Stimulated activated naive CD8-positive, alpha-beta T cell treated with anti-CD3 and anti-CD28 coated beads, Interleukin-15, amount 100 ng/mL, for 72 hours (primary cell): Measurements from ENCODE around the gene CHD6.

Experiments used
- ATAC-seq: fragments of 150-1000 bp; cut with Tn5 transposase; 2 replicates; pipeline ENCODE4 v1.10.0; 2021; ENCODE audit warnings: mild to moderate bottlenecking, moderate library complexity
- DNase-seq, 2 donors: peaks; one replicate each; pipeline ENCODE4 v3.0.0; 2021 to 2022
- H3K27ac Mint-ChIP-seq, 2 donors: one replicate each; pipeline ENCODE4 v1.8.0; 2022; ENCODE audit warnings: mild to moderate bottlenecking in 2 of 2, mixed read lengths in 2 of 2, moderate library complexity in 2 of 2
- H3K27me3 Mint-ChIP-seq: one replicate; pipeline ENCODE4 v1.8.0; 2022; ENCODE audit warnings: mixed read lengths
- H3K4me1 Mint-ChIP-seq: one replicate; pipeline ENCODE4 v1.8.0; 2022; ENCODE audit warnings: mild to moderate bottlenecking, mixed read lengths
- H3K4me3 Mint-ChIP-seq, 2 donors: one replicate each; pipeline ENCODE4 v1.8.0; 2022; ENCODE audit warnings: mild to moderate bottlenecking in 2 of 2, mixed read lengths in 2 of 2, moderate library complexity in 1 of 2
- H3K9me3 Mint-ChIP-seq, 2 donors: one replicate each; pipeline ENCODE4 v1.8.0; 2022; ENCODE audit warnings: mixed read lengths in 2 of 2

Gene CHD6

DNA sequence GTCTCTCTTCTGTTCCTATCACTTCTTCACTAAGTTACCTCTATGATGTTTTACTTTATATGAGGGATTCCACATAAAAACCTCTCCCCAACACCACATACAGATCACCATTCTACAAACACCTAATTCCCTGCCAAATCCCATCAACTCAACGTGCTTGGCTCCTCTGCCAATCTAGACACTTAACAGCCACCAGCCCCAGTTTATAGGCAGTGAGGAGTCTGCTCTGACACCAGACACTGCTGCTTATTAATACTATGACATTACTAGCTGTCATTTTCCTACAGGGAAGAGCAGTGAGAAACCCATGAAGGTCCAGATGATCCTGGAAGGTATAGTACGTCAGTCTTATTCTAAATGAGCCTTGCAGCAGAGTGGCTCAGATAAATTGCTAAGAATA, 104.3 kb downstream of the CHD6 start:
- Mint-ChIP-seq H3K4me3 (no peak overlapping the region), H3K4me1 (peaks cover 8% of the 10 kb centered on the region), H3K27me3 (no peaks in the 10 kb centered on the region), H3K9me3 (no peaks in the 10 kb centered on the region), H3K27ac (no peak overlapping the region)
- no peak for ATAC-seq
- DNase-seq, result no peak

DNA sequence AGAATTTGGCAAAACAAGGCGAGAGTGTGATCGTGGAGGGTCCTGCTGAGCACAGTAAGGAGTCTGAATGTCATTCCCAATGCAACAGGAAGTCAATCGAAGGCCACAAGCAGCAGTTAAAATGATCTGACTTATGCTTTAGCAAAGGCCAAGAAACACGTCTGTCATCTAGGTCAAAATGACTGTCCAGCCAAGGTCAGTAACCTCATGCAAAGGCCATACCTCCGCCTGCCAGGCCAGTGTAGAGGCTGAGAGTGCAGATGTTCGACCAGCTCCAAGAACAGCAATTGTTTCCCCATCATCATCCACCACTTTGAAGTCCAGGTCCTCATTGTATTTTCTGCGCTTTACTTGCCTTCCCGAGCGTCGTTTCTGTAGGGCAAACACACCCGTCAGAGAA, 105.6 kb downstream of the CHD6 start:
- Mint-ChIP-seq H3K9me3 (no peaks in the 10 kb centered on the region), H3K27me3 (no peaks in the 10 kb centered on the region), H3K4me1 (peaks cover 16% of the 10 kb centered on the region), H3K27ac (peak overlapping the region in 1 of 2 donors; percentile 14), H3K4me3 (no peak overlapping the region)
- DNase-seq, result no peak
- no peak for ATAC-seq

DNA sequence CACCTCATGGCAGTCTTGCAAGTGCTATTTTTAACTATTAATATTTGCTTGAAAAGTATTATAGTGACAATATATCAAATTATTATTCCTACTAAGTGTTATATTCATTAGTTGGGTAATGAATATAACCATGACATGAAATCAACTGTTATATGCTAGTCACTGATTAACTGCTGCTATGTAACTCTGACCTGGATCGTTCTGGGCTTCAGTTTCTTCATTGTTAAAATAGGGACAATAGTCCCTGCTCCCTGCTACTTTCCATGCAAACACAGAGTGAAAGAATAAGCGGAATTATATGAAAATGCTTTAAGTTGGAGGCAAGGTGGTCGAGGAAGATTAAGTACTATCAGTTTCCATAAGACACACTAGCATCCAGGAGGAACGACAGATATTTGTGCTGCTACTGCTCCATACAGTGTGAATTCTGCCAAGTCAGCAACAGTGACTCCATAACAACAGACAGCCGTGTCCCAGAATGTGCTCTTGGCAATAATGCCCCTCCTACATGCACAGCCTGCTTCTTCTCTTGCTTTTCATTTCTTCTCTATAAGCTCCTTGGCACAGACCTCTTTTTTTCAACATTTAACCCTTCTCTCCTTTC, 107.2 kb downstream of the CHD6 start:
- H3K4me1 Mint-ChIP-seq, result peaks cover 8% of the 10 kb centered on the region
- H3K9me3 Mint-ChIP-seq, result peaks cover 0 to 2% of the 10 kb centered on the region in 2 donors
- H3K4me3 Mint-ChIP-seq, result no peak overlapping the region
- DNase-seq (no peak), ATAC-seq (no peak)
- H3K27ac Mint-ChIP-seq, result no peak overlapping the region
- no peaks in the 10 kb centered on the region for H3K27me3 Mint-ChIP-seq

DNA sequence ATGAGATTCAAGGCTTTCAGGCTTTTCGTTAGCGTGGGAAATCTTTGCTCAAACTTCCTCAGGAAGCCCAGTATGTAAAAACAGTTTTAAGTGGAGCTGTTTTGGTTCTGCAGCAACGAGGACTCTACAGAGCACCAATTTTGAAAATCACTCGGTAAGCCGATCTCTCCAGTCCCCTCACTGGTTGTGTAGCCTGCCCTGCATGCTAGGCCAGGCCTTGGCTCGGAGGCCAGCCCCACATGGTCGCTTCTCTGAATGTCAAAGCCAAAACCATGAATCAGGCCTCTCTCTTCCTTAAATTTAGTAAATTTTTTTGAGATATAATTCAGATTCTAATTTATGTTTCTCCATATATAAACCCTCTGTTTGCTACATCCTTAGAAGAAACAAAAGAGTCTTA, 108.0 kb downstream of the CHD6 start:
- ATAC-seq, result no peak
- H3K9me3 Mint-ChIP-seq, result peaks cover 0 to 6% of the 10 kb centered on the region in 2 donors
- H3K27ac Mint-ChIP-seq, result peak overlapping the region in 1 of 2 donors; percentile 30
- H3K4me3 Mint-ChIP-seq, result no peak overlapping the region
- DNase-seq, result no peak
- no peaks in the 10 kb centered on the region for H3K27me3 Mint-ChIP-seq
- H3K4me1 Mint-ChIP-seq, result peaks cover 14% of the 10 kb centered on the region

DNA sequence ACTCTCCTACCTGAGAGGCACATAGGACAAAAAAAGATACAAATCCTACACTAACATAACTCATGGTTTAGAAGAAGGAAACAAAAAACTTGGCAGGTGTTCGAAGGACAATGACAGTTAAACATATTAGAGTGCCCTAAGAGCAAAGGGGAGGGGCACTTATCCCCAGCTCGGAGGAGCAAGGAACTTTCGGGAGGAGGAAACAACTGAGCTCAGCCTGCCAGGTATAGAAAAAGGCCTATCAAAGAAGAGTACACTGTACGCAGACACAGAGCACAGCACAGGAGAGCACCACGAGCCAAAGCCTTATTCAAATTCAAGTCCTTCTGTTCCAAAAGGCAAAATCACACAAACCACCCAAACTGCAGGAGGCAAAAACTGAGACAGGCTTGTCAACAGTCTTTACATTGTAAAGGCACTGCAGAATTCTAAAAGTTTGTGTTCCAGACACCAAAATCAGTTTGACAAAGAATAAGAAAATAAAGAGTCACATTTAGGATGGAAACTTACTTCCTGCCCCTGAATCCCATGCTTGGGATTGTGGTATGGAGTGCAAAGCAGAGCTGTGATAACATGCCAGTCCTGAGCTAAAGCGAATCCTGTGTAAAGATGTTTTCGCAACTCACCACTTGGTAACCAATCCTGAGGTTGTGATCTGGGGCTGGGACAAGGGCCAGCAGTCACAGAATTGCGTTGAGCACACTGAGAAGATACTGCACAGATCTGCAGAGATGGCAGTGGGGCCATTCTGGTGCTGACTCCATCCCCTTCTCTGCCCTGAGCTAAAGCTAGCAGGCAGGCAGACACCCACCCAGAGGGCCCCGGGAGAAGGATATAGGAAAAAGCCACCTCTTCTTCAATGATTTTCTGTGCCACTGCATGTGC, 108.6 kb downstream of the CHD6 start:
- peak overlapping the region; percentile 9 to 18 for H3K27ac Mint-ChIP-seq
- peaks cover 0 to 6% of the 10 kb centered on the region in 2 donors for H3K9me3 Mint-ChIP-seq
- ATAC-seq (no peak), DNase-seq (no peak)
- H3K4me3 Mint-ChIP-seq, result no peak overlapping the region
- peaks cover 16% of the 10 kb centered on the region for H3K4me1 Mint-ChIP-seq
- H3K27me3 Mint-ChIP-seq, result no peaks in the 10 kb centered on the region

DNA sequence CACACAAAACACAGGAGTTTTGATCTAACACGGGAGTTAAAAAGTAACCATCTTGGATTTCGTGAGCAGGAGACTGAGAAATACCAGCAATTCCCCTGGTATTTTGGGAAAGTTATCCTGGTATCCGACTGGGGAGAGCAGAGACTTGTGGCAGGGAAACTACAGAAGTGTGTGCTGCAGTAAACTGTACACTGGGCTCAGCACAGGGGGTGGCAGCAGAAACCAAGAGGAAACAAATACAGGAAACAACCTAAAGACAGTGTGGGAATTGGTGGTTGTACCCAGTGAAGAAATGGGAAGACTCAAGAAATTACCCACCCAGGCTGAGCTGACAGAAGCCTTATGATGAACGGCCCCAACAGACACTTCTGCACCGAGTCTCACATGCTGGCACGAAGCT, 109.8 kb downstream of the CHD6 start:
- Mint-ChIP-seq H3K4me3 (no peak overlapping the region), H3K4me1 (peaks cover 16% of the 10 kb centered on the region), H3K27ac (no peak overlapping the region), H3K27me3 (no peaks in the 10 kb centered on the region), H3K9me3 (peaks cover 0 to 6% of the 10 kb centered on the region in 2 donors)
- ATAC-seq (no peak), DNase-seq (no peak)

DNA sequence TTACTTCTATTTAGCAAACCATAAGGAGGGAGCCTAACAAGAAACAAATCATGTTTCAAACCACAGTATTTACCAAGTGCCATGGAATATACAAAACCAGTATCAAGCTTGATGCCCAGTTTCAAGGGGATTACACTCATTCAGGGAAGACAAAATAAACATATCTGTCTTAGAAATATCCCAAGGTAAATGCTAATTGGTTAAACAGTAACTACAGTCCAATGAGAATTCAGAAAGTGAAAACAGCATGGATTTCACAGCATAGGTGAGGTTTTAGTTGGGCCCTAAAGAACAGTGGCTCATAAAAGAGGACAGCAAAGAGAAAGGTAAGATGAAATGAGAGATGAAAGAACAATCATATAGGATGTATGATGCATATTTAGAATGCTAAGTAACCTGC, 110.3 kb downstream of the CHD6 start:
- Mint-ChIP-seq H3K27ac (peak overlapping the region in 1 of 2 donors; percentile 0), H3K4me1 (peaks cover 16% of the 10 kb centered on the region), H3K9me3 (peaks cover 0 to 6% of the 10 kb centered on the region in 2 donors), H3K27me3 (no peaks in the 10 kb centered on the region), H3K4me3 (no peak overlapping the region)
- ATAC-seq (no peak), DNase-seq (no peak)

DNA sequence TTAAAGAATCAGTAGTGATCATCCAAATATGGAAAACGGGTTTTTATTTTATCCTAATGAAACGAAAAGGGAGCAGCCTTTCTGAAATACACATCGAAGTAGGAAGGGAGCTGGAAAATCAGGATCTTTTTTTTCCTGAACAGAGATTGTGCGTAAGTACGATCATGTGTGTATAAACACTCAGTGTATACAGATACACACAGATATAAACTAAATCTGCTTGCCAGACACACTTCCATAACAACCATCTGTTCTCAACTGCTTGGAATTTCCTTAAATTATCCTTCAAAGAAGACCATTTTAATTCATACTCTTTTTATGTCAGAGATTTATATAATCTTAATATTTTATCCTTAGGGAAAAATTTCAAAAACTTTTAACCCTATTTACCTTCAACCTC, 110.7 kb downstream of the CHD6 start:
- H3K27ac Mint-ChIP-seq, result no peak overlapping the region
- no peak for ATAC-seq
- H3K27me3 Mint-ChIP-seq, result no peaks in the 10 kb centered on the region
- peaks cover 0 to 6% of the 10 kb centered on the region in 2 donors for H3K9me3 Mint-ChIP-seq
- H3K4me3 Mint-ChIP-seq, result no peak overlapping the region
- DNase-seq, result no peak
- H3K4me1 Mint-ChIP-seq, result peaks cover 16% of the 10 kb centered on the region

DNA sequence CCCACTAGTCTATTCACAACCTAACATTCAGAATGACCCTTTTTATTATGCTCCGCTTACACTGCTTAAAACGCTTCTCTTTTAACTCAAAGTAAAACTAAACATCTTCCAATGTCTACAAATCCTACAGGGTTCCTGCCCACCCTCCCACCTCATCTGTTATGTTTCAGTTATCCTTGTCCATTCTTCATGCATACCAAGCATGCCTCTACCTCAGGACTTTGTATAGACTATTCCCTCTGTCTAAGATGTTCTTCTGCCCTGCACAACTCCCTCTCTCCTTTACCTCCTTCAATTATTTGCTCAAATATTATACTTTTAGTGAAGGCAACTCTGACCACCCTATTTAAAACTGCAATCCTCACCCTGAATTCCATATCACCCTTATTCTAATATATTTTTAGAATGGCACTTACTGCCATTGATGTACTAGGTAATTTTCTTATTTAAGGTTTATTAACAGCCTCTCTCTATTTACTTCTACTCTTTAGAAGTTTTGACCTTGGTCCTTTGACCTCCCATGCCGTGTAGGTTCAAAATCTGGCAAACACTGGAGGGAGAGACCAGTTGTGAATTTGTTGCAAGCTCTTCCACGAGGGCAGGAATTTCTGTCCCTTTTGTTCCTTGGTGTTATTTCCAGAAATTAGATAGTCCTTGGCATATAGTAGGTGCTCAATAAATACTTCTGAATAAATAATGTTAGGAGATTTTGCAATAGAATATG, 111.8 kb downstream of the CHD6 start:
- DNase-seq (no peak), ATAC-seq (no peak)
- Mint-ChIP-seq H3K27me3 (no peaks in the 10 kb centered on the region), H3K27ac (peak overlapping the region in 1 of 2 donors; percentile 4), H3K4me1 (peaks cover 16% of the 10 kb centered on the region), H3K4me3 (no peak overlapping the region), H3K9me3 (peaks cover 0 to 6% of the 10 kb centered on the region in 2 donors)

DNA sequence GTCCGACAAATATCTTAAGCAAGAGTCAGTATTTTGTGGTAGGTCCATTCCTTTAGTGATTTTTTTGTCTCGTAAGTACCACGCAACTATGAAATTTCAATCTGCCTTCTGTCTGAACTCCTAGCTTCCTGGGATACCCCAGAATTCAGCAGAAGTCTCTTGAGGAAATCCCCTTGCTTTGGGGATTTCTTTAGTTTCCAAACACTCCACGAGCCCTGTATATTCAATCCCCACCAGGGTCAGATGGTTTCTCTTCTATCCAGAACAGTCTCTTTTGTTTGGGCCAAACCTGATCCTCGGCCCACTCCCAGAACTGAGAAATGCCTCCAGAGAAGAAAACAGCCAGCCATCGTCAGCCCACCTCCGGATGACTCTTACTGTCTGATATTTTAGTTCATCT, 113.0 kb downstream of the CHD6 start:
- DNase-seq (no peak), ATAC-seq (no peak)
- no peaks in the 10 kb centered on the region for H3K27me3 Mint-ChIP-seq
- peaks cover 0 to 6% of the 10 kb centered on the region in 2 donors for H3K9me3 Mint-ChIP-seq
- H3K4me1 Mint-ChIP-seq, result peaks cover 23% of the 10 kb centered on the region
- H3K27ac Mint-ChIP-seq, result no peak overlapping the region
- H3K4me3 Mint-ChIP-seq, result no peak overlapping the region

DNA sequence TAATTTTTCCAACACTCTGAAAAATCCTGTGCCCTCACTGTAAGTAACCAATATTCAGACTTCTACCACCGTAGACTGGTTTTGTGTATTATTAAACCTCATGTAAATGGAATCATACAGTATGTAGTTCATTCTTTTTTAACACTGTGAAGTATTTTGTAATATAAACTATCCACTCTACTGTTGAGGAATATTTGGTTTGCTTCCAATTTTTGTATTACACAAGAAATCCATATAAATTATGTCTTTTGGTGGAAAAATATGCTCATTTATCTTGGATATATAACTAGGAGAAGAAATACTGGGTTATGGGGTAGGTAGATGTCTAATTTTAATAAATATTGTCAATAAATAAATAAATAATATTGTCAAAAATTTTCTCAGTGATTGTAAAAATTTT, 116.8 kb downstream of the CHD6 start:
- no peak overlapping the region for H3K4me3 Mint-ChIP-seq
- H3K4me1 Mint-ChIP-seq, result peaks cover 17% of the 10 kb centered on the region

DNA sequence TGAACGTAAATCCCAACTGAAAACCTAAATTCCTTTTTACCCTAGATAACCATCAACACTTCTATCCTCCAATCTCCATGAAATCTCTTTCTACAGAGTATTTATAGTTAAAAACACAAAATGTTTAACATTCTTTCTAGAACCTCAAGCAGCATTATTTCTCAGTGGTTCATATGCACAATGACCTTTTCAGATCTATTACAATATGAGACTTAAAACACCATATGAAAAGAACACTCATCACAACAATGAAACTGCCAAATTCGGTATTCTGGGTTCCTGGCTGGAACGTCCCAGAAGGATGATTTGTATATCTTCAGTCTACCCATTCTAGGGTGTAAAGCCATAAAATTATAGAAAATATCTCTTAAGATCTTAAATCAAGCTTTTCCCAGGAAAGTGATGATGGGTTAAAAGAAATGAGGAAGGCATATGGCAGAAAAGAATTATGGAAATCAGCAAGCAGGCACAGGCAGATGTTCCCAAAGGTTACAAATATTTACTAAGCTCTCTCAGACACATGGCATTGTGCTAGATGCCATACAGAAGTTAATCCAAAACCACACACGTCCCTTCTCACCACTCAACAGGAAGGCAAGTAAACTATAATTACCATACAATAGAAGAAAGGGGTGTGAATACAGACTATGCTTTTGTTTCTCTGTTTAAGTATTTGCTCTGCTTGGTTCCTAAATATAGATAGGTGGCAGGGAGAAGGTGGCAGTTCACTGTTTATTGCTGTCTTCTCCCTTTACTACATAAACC, 118.0 kb downstream of the CHD6 start:
- Mint-ChIP-seq H3K27me3 (no peaks in the 10 kb centered on the region), H3K4me3 (no peak overlapping the region), H3K4me1 (peaks cover 10% of the 10 kb centered on the region), H3K27ac (no peak overlapping the region), H3K9me3 (no peaks in the 10 kb centered on the region)
- DNase-seq (no peak), ATAC-seq (no peak)

More for the DNA sequence above, 116.8 kb downstream of the CHD6 start:
- H3K9me3 Mint-ChIP-seq, result peaks cover 0 to 6% of the 10 kb centered on the region in 2 donors
- ATAC-seq (no peak), DNase-seq (no peak)
- no peaks in the 10 kb centered on the region for H3K27me3 Mint-ChIP-seq
- no peak overlapping the region for H3K27ac Mint-ChIP-seq

DNA sequence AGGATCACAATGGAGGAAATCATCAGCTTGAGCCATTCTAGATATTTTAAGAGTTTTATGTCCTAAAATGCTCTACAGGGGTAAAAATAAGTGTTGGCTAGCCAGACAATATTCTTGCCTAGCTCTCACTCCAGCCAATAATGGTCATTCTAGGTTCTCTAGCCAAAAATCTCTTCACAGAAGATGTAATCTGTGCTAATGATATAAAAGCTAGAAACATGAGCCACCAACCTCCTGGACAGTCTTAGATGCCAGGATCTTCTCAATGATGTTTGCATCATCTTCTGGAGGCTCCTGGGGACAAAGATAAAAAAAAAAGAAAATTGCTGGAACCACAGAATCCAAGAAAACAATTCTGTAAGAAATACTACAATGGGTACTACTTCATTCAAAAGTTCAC, 119.1 kb downstream of the CHD6 start:
- Mint-ChIP-seq H3K27me3 (no peaks in the 10 kb centered on the region), H3K9me3 (no peaks in the 10 kb centered on the region), H3K27ac (peak overlapping the region in 1 of 2 donors; percentile 14), H3K4me3 (no peak overlapping the region), H3K4me1 (peaks cover 9% of the 10 kb centered on the region)
- DNase-seq, result no peak
- no peak for ATAC-seq

DNA sequence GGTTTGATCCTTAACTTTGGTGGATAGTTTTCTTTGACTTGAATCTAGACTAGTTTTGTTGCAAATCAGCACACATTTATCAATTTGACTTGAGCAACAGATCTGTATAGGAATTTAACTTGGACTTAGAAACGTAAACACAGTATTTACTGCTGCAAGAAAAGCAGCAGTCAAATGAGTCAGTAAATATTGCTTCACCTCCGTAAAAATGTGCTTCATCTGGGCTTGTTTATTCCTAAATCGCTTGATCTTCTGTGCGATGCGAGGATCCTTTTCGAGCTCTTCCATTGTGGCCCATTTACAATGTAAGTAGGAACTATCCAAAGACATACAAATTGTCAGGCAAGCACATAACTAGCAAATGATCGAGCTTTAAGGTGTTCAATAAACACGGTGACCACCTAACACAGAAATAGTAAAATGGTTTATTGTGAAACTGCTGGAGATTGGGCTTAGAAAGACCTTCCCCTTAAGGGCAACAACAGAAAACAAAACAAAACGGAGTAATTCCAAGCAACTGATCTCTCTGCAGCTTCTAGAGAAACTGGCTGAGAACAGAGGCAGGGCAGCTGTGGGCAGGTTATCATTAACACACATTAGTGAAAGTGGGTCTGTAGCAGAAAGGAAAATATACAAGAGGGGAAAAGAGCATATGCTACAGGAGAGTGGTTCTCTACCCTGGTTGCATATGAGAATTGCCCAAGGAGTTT, 120.8 kb downstream of the CHD6 start:
- no peak overlapping the region for H3K27ac Mint-ChIP-seq
- no peak overlapping the region for H3K4me3 Mint-ChIP-seq
- H3K9me3 Mint-ChIP-seq, result no peaks in the 10 kb centered on the region
- no peaks in the 10 kb centered on the region for H3K27me3 Mint-ChIP-seq
- no peak for ATAC-seq
- no peak for DNase-seq
- H3K4me1 Mint-ChIP-seq, result peaks cover 9% of the 10 kb centered on the region

DNA sequence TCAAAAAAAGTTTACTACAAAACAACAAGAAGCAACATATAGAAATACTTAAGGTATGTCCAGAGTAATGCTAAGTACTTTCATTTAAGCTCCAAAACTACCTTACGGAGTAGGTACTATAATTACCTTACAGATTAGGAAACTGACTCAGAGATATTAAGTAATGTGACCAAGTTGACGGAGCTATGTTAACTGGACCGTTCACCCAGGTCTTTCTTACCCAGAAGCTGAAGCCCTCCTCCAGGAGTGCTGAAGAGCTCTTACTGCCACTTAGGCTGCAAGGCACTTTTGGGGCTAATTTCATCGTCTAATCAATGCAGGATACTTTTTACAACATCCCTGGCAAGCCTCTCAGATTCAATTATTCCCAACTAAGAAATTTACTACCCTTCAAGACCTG, 123.7 kb downstream of the CHD6 start:
- no peak for DNase-seq
- no peak for ATAC-seq
- Mint-ChIP-seq H3K4me1 (no peaks in the 10 kb centered on the region), H3K27me3 (no peaks in the 10 kb centered on the region), H3K9me3 (no peaks in the 10 kb centered on the region), H3K4me3 (no peak overlapping the region), H3K27ac (no peak overlapping the region)
